Trophoblast cell (in vitro differentiated cells and primary cell): ENCODE results near the gene FCN3.
A peak's percentile ranks its signal among the peaks of the same experiment; 100 is the strongest.

Source experiments
- DNase-seq, 2 donors: peaks; one replicate each; pipeline ENCODE4 v3.0.0-alpha.2; 2016
- H2AFZ ChIP-seq: 2 replicates; pipeline ENCODE4 v1.6.1; 2013; ENCODE audit warnings: low read length, moderate library complexity, mild to moderate bottlenecking; ENCODE audit not compliant: insufficient read depth, poor library complexity
- H2AK5ac ChIP-seq: 2 replicates; pipeline ENCODE4 v1.6.1; 2013; ENCODE audit warnings: mild to moderate bottlenecking, low read length
- H2BK120ac ChIP-seq: 2 replicates; pipeline ENCODE4 v1.6.1; 2013; ENCODE audit warnings: low read length, mild to moderate bottlenecking, moderate library complexity; ENCODE audit not compliant: insufficient read depth, poor library complexity
- H2BK12ac ChIP-seq: 2 replicates; pipeline ENCODE4 v1.6.1; 2013; ENCODE audit warnings: mild to moderate bottlenecking, low read length, moderate library complexity
- H2BK5ac ChIP-seq: 2 replicates; pipeline ENCODE4 v1.6.1; 2013; ENCODE audit warnings: low read length, low read depth, moderate library complexity, mild to moderate bottlenecking; ENCODE audit not compliant: poor library complexity
- H3K14ac ChIP-seq: 2 replicates; pipeline ENCODE4 v1.6.1; 2013; ENCODE audit warnings: mild to moderate bottlenecking, low read length
- H3K18ac ChIP-seq: 2 replicates; pipeline ENCODE4 v1.6.1; 2013; ENCODE audit warnings: mild to moderate bottlenecking, low read length
- H3K23ac ChIP-seq: 2 replicates; pipeline ENCODE4 v1.6.1; 2013; ENCODE audit warnings: low read length
- H3K27ac ChIP-seq: 2 replicates; pipeline ENCODE4 v1.5.1; 2013; ENCODE audit warnings: low read depth, mild to moderate bottlenecking, inconsistent platforms, low read length, moderate library complexity
- H3K27me3 ChIP-seq: 2 replicates; pipeline ENCODE4 v1.6.1; 2013; ENCODE audit warnings: inconsistent platforms, mild to moderate bottlenecking, low read length, moderate library complexity; ENCODE audit not compliant: insufficient read depth
- H3K36me3 ChIP-seq, 2 experiments: 1 replicate in 1 of 2; 2 replicates in 1 of 2; pipeline ENCODE4 v1.6.1; 2013; ENCODE audit warnings: low read length in 2 of 2, mild to moderate bottlenecking in 2 of 2, moderate library complexity in 1 of 2; ENCODE audit not compliant: insufficient read depth in 2 of 2, control insufficient read depth in 1 of 2
- H3K4ac ChIP-seq: 2 replicates; pipeline ENCODE4 v1.6.1; 2013; ENCODE audit warnings: low read depth, mild to moderate bottlenecking, low read length, moderate library complexity
- H3K4me1 ChIP-seq, 2 experiments: 1 replicate in 1 of 2; 2 replicates in 1 of 2; pipeline ENCODE4 v1.6.1; 2013; ENCODE audit warnings: low read length in 2 of 2, mild to moderate bottlenecking in 2 of 2, moderate library complexity in 1 of 2; ENCODE audit not compliant: insufficient read depth in 2 of 2, control insufficient read depth in 1 of 2
- H3K4me2 ChIP-seq: 2 replicates; pipeline ENCODE4 v1.6.1; 2013; ENCODE audit warnings: inconsistent platforms, mild to moderate bottlenecking, low read length, moderate library complexity
- H3K4me3 ChIP-seq: 2 replicates; pipeline ENCODE4 v1.5.1; 2013; ENCODE audit warnings: mild to moderate bottlenecking, low read depth, low read length, inconsistent platforms
- H3K79me1 ChIP-seq: one replicate; pipeline ENCODE4 v1.6.1; 2013; ENCODE audit warnings: low read length
- H3K79me2 ChIP-seq: 2 replicates; pipeline ENCODE4 v1.6.1; 2013; ENCODE audit warnings: low read length, mild to moderate bottlenecking; ENCODE audit not compliant: control insufficient read depth, insufficient read depth, poor library complexity
- H3K9ac ChIP-seq: 2 replicates; pipeline ENCODE4 v1.6.1; 2013; ENCODE audit warnings: mild to moderate bottlenecking, low read length
- H3K9me3 ChIP-seq: 2 replicates; pipeline ENCODE4 v1.6.1; 2013; ENCODE audit warnings: low read depth, mild to moderate bottlenecking, control low read depth, inconsistent platforms, low read length; ENCODE audit not compliant: insufficient read depth
- H4K12ac ChIP-seq: 2 replicates; pipeline ENCODE4 v1.6.1; 2013; ENCODE audit warnings: low read depth, mild to moderate bottlenecking, low read length, moderate library complexity
- H4K8ac ChIP-seq: 2 replicates; pipeline ENCODE4 v1.6.1; 2013; ENCODE audit warnings: low read depth, mild to moderate bottlenecking, low read length, moderate library complexity
- H4K91ac ChIP-seq: one replicate; pipeline ENCODE4 v1.6.1; 2013; ENCODE audit warnings: low read depth, mild to moderate bottlenecking, low read length, moderate library complexity
- WGBS: extraction: QIAGEN DNeasy Blood & Tissue Kit; methylation state at CpG from one replicate; pipeline ENCODE4 v1.1.7; 2013; ENCODE audit warnings: missing lambda C conversion rate; ENCODE audit not compliant: insufficient read length, insufficient coverage; ENCODE audit errors: extremely low coverage; 5-methylcytosine and 5-hydroxymethylcytosine counted together

The FCN3 gene

GRCh38 chr1:27372808-27373690 lies 1.6 kb downstream of the FCN3 start:
- Histone ChIP-seq H3K27ac (no peak overlapping the region), H3K9me3 (no peaks in the 10 kb centered on the region), H3K79me2 (no peaks in the 10 kb centered on the region), H2AFZ (no peak overlapping the region), H3K23ac (no peak overlapping the region), H3K79me1 (no peaks in the 10 kb centered on the region), H2AK5ac (no peak overlapping the region), H3K4me2 (no peak overlapping the region), H3K4ac (no peak overlapping the region), H3K9ac (no peak overlapping the region), H3K4me1 (no peaks in the 10 kb centered on the region), H2BK5ac (no peak overlapping the region), H3K14ac (no peak overlapping the region), H4K91ac (no peak overlapping the region), H2BK120ac (no peak overlapping the region), H2BK12ac (no peak overlapping the region), H3K27me3 (no peaks in the 10 kb centered on the region), H3K36me3 (no peaks in the 10 kb centered on the region), H4K8ac (no peak overlapping the region), H4K12ac (no peak overlapping the region), H3K18ac (no peak overlapping the region), H3K4me3 (no peak overlapping the region)
- no CpG with 5 or more reads among the region's 11 CpGs for WGBS
- no peak for DNase-seq

GRCh38 chr1:27372022-27372807 lies 2.4 kb downstream of the FCN3 start:
- no peak overlapping the region for H3K4me2 ChIP-seq
- no peak overlapping the region for H4K8ac ChIP-seq
- peaks cover under 1% of the 10 kb centered on the region in 2 experiments for H3K4me1 ChIP-seq
- no peak overlapping the region for H2BK12ac ChIP-seq
- no peak overlapping the region for H2BK120ac ChIP-seq
- H3K18ac ChIP-seq: no peak overlapping the region
- H2AK5ac ChIP-seq: no peak overlapping the region
- H3K27ac ChIP-seq: no peak overlapping the region
- H4K12ac ChIP-seq: no peak overlapping the region
- no peak overlapping the region for H3K23ac ChIP-seq
- no peak overlapping the region for H3K14ac ChIP-seq
- H3K9me3 ChIP-seq: no peaks in the 10 kb centered on the region
- no peak for DNase-seq
- no CpG with 5 or more reads among the region's 19 CpGs for WGBS
- no peak overlapping the region for H3K9ac ChIP-seq
- no peak overlapping the region for H3K4ac ChIP-seq
- H3K79me1 ChIP-seq: no peaks in the 10 kb centered on the region
- H3K4me3 ChIP-seq: no peak overlapping the region
- no peak overlapping the region for H2BK5ac ChIP-seq
- no peaks in the 10 kb centered on the region for H3K79me2 ChIP-seq
- no peaks in the 10 kb centered on the region for H3K36me3 ChIP-seq
- H4K91ac ChIP-seq: no peak overlapping the region
- H3K27me3 ChIP-seq: no peaks in the 10 kb centered on the region
- H2AFZ ChIP-seq: no peak overlapping the region

GRCh38 chr1:27368869-27369582 lies 5.6 kb downstream of the FCN3 start:
- Histone ChIP-seq H2BK12ac (no peak overlapping the region), H2AK5ac (no peak overlapping the region), H3K4me3 (no peak overlapping the region), H4K8ac (no peak overlapping the region), H2AFZ (no peak overlapping the region), H3K4ac (no peak overlapping the region), H2BK120ac (no peak overlapping the region), H2BK5ac (no peak overlapping the region), H3K23ac (no peak overlapping the region), H3K79me2 (peaks cover 1% of the 10 kb centered on the region), H3K18ac (no peak overlapping the region), H3K14ac (no peak overlapping the region), H3K79me1 (peaks cover 11% of the 10 kb centered on the region), H3K9ac (no peak overlapping the region), H3K27ac (no peak overlapping the region), H3K4me1 (peaks cover 15 to 16% of the 10 kb centered on the region in 2 experiments), H3K27me3 (no peaks in the 10 kb centered on the region), H4K91ac (no peak overlapping the region), H3K9me3 (peaks cover 3% of the 10 kb centered on the region), H4K12ac (no peak overlapping the region), H3K36me3 (no peaks in the 10 kb centered on the region), H3K4me2 (no peak overlapping the region)
- peak in 1 of 2 donors; percentile 33 for DNase-seq
- WGBS: no CpG with 5 or more reads among the region's 13 CpGs

DNA sequence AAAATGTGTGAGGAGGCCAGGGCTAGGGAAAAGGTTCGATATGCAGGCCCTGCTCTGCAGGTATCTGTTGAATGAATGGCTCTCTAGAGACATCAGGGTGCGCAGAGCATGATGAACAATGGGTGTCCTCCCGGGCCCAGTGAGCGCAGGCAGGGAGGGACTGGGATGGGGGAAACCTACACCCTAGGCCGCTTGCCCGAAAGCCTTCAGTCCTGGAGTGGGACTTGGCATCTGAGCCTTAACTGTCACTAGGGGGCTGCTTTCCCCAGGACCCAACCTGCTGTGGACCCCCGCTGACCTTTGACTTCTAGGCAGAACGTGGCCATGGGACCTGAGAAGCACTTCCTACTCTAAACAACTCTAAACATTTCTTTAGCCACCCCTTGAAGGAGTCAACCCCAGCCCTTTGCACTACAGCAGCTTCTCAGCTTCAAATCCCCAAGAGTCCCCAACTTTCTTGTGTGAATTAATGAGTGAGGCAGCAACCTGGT lies 7.4 kb downstream of the FCN3 start:
- DNase-seq: no peak
- no peak overlapping the region for H2AFZ ChIP-seq

More for the DNA sequence above, 7.4 kb downstream of the FCN3 start:
- Histone ChIP-seq H3K18ac (no peak overlapping the region), H2BK5ac (no peak overlapping the region), H3K27me3 (no peaks in the 10 kb centered on the region), H3K4ac (no peak overlapping the region), H3K79me1 (peaks cover 11% of the 10 kb centered on the region), H3K14ac (no peak overlapping the region), H3K4me3 (no peak overlapping the region), H3K4me1 (peaks cover 17% of the 10 kb centered on the region in 2 experiments), H2BK12ac (no peak overlapping the region), H3K27ac (no peak overlapping the region), H3K36me3 (peaks cover 0 to 4% of the 10 kb centered on the region in 2 experiments), H2AK5ac (no peak overlapping the region), H4K12ac (no peak overlapping the region), H3K9ac (no peak overlapping the region), H3K23ac (no peak overlapping the region), H3K4me2 (peak overlapping the region; percentile 74), H4K91ac (no peak overlapping the region), H2BK120ac (no peak overlapping the region), H3K9me3 (peaks cover 5% of the 10 kb centered on the region), H4K8ac (no peak overlapping the region), H3K79me2 (peaks cover 1% of the 10 kb centered on the region)
- no CpG with 5 or more reads among the region's 8 CpGs for WGBS
